RWPE1 (cell line): ENCODE measurements around the gene CDKL4.

Source experiments
- CTCF ChIA-PET: fragments of 350-600 bp; sonication (Branson Sonifier 250); formaldehyde crosslinking; extraction: SDS; loops from one replicate; lab custom pipeline; 2021; lab: Yijun Ruan, JAX
- POLR2A ChIA-PET: fragments of 400-600 bp; formaldehyde crosslinking; extraction: SDS; loops from one replicate; lab custom pipeline; 2020; ENCODE audit warnings: antibody characterized with exemption; ENCODE audit not compliant: low non-redundant PET; lab: Yijun Ruan, JAX
- DNase-seq: peaks from one replicate; pipeline ENCODE4 v3.0.0; 2012; ENCODE audit warnings: low spot score
- H3K27ac ChIP-seq: fragments of 450-650 bp; 2 replicates; pipeline ENCODE4 v1.5.1; 2017
- CTCF ChIP-seq: fragments of 450-650 bp; conservative IDR thresholded peaks from 2 replicates; pipeline ENCODE4 v1.5.1; 2017; ENCODE audit warnings: low read depth, mild to moderate bottlenecking

The CDKL4 gene

GRCh38 chr2:39240758-39241157, 3.0 kb downstream of the CDKL4 start:
- TF ChIP-seq CTCF = no peak
- CTCF ChIA-PET = interaction anchor here (0.7 kb wide), 1 partner anchor 40 kb away, joined by 4 read pairs; no protein-coding TSS in a partner anchor
- POLR2A ChIA-PET = no interaction called here
- no peak for DNase-seq
- no peak overlapping the region for H3K27ac ChIP-seq

GRCh38 chr2:39234754-39235153, 9.0 kb downstream of the CDKL4 start:
- CTCF ChIA-PET = no interaction called here
- POLR2A ChIA-PET = no interaction called here
- no peak for DNase-seq
- H3K27ac ChIP-seq = no peak overlapping the region
- TF ChIP-seq CTCF = no peak

- H3K27ac ChIP-seq = no peak overlapping the region
- POLR2A ChIA-PET = no interaction called here
- CTCF ChIA-PET = interaction anchor here (0.6 kb wide), 1 partner anchor 195 kb away, joined by 3 read pairs; no protein-coding TSS in a partner anchor
- TF ChIP-seq CTCF = no peak
- DNase-seq = no peak
Measured at GRCh38 chr2:39232141-39232540, 11.6 kb downstream of the CDKL4 start.

GRCh38 chr2:39228413-39229209, 15.2 kb downstream of the CDKL4 start:
- no peak for DNase-seq
- no peak overlapping the region for H3K27ac ChIP-seq
- CTCF ChIA-PET = interaction anchor here (0.6 to 1.8 kb wide), 14 partner anchors 17 to 281 kb away, joined by 3 to 18 read pairs (median 4); partner anchors contain the start of gene SOS1
- TF ChIP-seq CTCF = peak; percentile 46
- POLR2A ChIA-PET = interaction anchor here (1.2 kb wide), 1 partner anchor 108 kb away, joined by 3 read pairs; the partner anchor contains the start of gene SOS1

GRCh38 chr2:39227628-39228412, 15.9 kb downstream of the CDKL4 start:
- TF ChIP-seq CTCF = peak; percentile 92
- ChIA-PET CTCF (interaction anchor here (0.6 to 1.0 kb wide), 8 partner anchors 99 to 225 kb away, joined by 3 to 11 read pairs (median 3); partner anchors contain the start of gene SOS1), POLR2A (interaction anchor here (1.2 kb wide), 1 partner anchor 107 kb away, joined by 3 read pairs; the partner anchor contains the start of gene SOS1)
- no peak overlapping the region for H3K27ac ChIP-seq
- DNase-seq = peak; percentile 68

- DNase-seq = no peak
- no peak for TF ChIP-seq CTCF
- CTCF ChIA-PET = interaction anchor here (0.6 kb wide), 1 partner anchor 224 kb away, joined by 5 read pairs; no protein-coding TSS in a partner anchor
- H3K27ac ChIP-seq = no peak overlapping the region
- POLR2A ChIA-PET = no interaction called here
Measured at GRCh38 chr2:39225567-39225966, 18.2 kb downstream of the CDKL4 start.
